Breast epithelium (tissue), 4 donors: ENCODE results near the gene PNPLA5. TPM values are rescaled to one million over a fixed set of nuclear protein-coding genes. Genes with fewer than 3 reads are reported as not detected.

Source experiments
- DNase-seq, 2 donors: peaks; one replicate each; pipeline ENCODE4 v3.0.0-alpha.2; 2019; ENCODE audit warnings: low spot score in 2 of 2
- H3K27ac ChIP-seq, 2 donors: fragments of 200-600 bp; sonication (generic) in 1 of 2; one replicate each; pipeline ENCODE4 v1.5.1; 2016 to 2019; ENCODE audit warnings: mild to moderate bottlenecking in 1 of 2
- H3K27me3 ChIP-seq, 2 donors: fragments of 200-600 bp; sonication (generic) in 1 of 2; one replicate each; pipeline versions ENCODE4 v1.5.1 to v1.6.0; 2017 to 2019; ENCODE audit warnings: control low read depth in 1 of 2, mild to moderate bottlenecking in 1 of 2
- H3K36me3 ChIP-seq: fragments of 200-600 bp; one replicate; pipeline ENCODE4 v1.5.1; 2019
- H3K4me1 ChIP-seq, 2 donors: fragments of 200-600 bp; sonication (generic); one replicate each; pipeline ENCODE4 v1.5.1; 2016 to 2019; ENCODE audit warnings: control low read depth in 1 of 2
- H3K4me3 ChIP-seq, 3 donors: fragments of 200-600 bp; sonication (generic); 1 replicate in 2 of 3; 2 replicates in 1 of 3; pipeline ENCODE4 v1.5.1; 2016 to 2019; ENCODE audit warnings: mild to moderate bottlenecking in 3 of 3, moderate library complexity in 2 of 3
- H3K9me3 ChIP-seq, 2 donors: fragments of 200-600 bp; sonication (generic) in 1 of 2; one replicate each; pipeline ENCODE4 v1.5.1; 2016 to 2019; ENCODE audit warnings: control low read depth in 1 of 2
- CTCF ChIP-seq, 3 donors: fragments of 450-650 bp; IDR thresholded peaks; one replicate each; pipeline ENCODE4 v1.5.1; 2016 to 2017; ENCODE audit warnings: antibody characterized with exemption in 3 of 3, mild to moderate bottlenecking in 3 of 3, moderate library complexity in 3 of 3
- POLR2A ChIP-seq: fragments of 450-650 bp; IDR thresholded peaks from one replicate; pipeline ENCODE4 v1.6.1; 2016; ENCODE audit warnings: antibody characterized with exemption, mild to moderate bottlenecking, moderate library complexity
- POLR2AphosphoS5 ChIP-seq, 3 donors: sonication (generic); formaldehyde crosslinking; IDR thresholded peaks; one replicate each; pipeline ENCODE4 v1.6.1; 2017; ENCODE audit warnings: antibody characterized with exemption in 3 of 3
- intact Hi-C: fragments of 100-400 bp; cut with DNase I; formaldehyde crosslinking; loops from one replicate; pipeline ENCODE4 v1.15.1; 2023; ENCODE audit warnings: low total_unique reads
- total RNA-seq, 3 donors: library from RNA; depleted of rRNA; stranded (reverse); fragments of >200 nt; gene quantifications; one replicate each; pipeline ENCODE4 v1.1.0, GENCODE V29; 2016

Gene PNPLA5
- total RNA-seq, 3 donors from 2014 or later: not detected

GRCh38 chr22:43851058-43851978 is 40.5 kb downstream of the PNPLA5 start:
- Histone ChIP-seq H3K27me3 (peaks cover 0 to 4% of the 10 kb centered on the region in 2 donors), H3K4me1 (no peaks in the 10 kb centered on the region), H3K36me3 (no peaks in the 10 kb centered on the region), H3K4me3 (no peak overlapping the region), H3K27ac (no peak overlapping the region), H3K9me3 (no peaks in the 10 kb centered on the region)
- intact Hi-C loops: no loop called here
- peak in 1 of 2 donors; percentile 30 for DNase-seq
- TF ChIP-seq POLR2A (no peak), POLR2AphosphoS5 (IDR thresholded peaks at IDR 0.05) (no peak), CTCF (IDR thresholded peaks at IDR 0.05) (no peak)

- TF ChIP-seq CTCF (IDR thresholded peaks at IDR 0.05) (no peak), POLR2AphosphoS5 (IDR thresholded peaks at IDR 0.05) (no peak), POLR2A (no peak)
- intact Hi-C loops: no loop called here
- no peak overlapping the region for H3K4me3 ChIP-seq
- no peaks in the 10 kb centered on the region for H3K9me3 ChIP-seq
- no peaks in the 10 kb centered on the region for H3K36me3 ChIP-seq
- H3K27me3 ChIP-seq: peaks cover 0 to 4% of the 10 kb centered on the region in 2 donors
- H3K4me1 ChIP-seq: no peaks in the 10 kb centered on the region
- H3K27ac ChIP-seq: no peak overlapping the region
- DNase-seq: peak in 1 of 2 donors; percentile 36
Measured at GRCh38 chr22:43850529-43850928, 41.3 kb downstream of the PNPLA5 start.

GRCh38 chr22:43849731-43850130 is 42.1 kb downstream of the PNPLA5 start:
- no peak overlapping the region for H3K27ac ChIP-seq
- DNase-seq: no peak
- no peaks in the 10 kb centered on the region for H3K9me3 ChIP-seq
- intact Hi-C loops: no loop called here
- no peaks in the 10 kb centered on the region for H3K4me1 ChIP-seq
- TF ChIP-seq POLR2A (no peak), POLR2AphosphoS5 (IDR thresholded peaks at IDR 0.05) (no peak), CTCF (IDR thresholded peaks at IDR 0.05) (no peak)
- H3K36me3 ChIP-seq: no peaks in the 10 kb centered on the region
- H3K27me3 ChIP-seq: peaks cover 0 to 4% of the 10 kb centered on the region in 2 donors
- no peak overlapping the region for H3K4me3 ChIP-seq

GRCh38 chr22:43848366-43849171 is 43.2 kb downstream of the PNPLA5 start:
- Histone ChIP-seq H3K4me3 (no peak overlapping the region), H3K27me3 (peaks cover 0 to 4% of the 10 kb centered on the region in 2 donors), H3K9me3 (no peaks in the 10 kb centered on the region), H3K27ac (no peak overlapping the region), H3K4me1 (no peaks in the 10 kb centered on the region), H3K36me3 (no peaks in the 10 kb centered on the region)
- intact Hi-C loops: no loop called here
- peak in 1 of 2 donors; percentile 48 for DNase-seq
- TF ChIP-seq POLR2A (no peak), CTCF (IDR thresholded peaks at IDR 0.05) (no peak), POLR2AphosphoS5 (IDR thresholded peaks at IDR 0.05) (no peak)
